ENCODE results near the gene CARD9. TPM values are rescaled to one million over a fixed set of nuclear protein-coding genes. Genes with fewer than 3 reads are reported as not detected.

CARD9 gene
- total and polyA plus RNA-seq, 2 of the 8 experiments (the other 6 are each of a cell fraction or from before 2014, with no cell fraction given): 0.15 to 1.1 TPM

DNA sequence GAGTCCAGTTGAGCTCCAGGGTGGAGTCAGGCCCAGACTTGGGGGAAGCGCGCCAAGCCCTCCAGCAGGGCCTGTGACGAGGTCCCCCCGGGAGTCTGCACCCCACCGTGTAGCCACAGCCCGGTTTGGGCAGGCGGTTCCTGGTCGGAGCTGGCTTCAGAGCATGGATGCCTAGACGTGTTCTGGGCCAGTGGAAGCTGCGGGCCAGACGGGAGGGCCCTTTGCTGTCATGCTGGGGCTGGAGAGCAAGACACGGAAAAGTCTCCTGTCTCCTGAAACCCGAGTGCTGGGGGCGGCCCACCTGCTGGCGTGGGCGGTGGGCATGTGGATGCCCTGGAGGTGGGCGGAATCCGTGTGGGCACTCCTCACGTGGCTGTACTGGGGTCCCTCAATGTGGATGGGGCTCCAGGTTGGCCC lies 44.2 kb downstream of the CARD9 start:
- WGBS, 2 experiments (ENCODE audit: extremely low coverage in 1 of 2, insufficient coverage in 1 of 2, insufficient read length in 1 of 2, insufficient replicate concordance in 2 of 2, low coverage in 1 of 2, low lambda C conversion rate in 2 of 2, missing lambda C conversion rate in 1 of 2): 95% methylated on average over 19 of the region's 19 CpGs; no CpG with 5 or more reads in 1 of the 2 experiments
- H4K20me1 ChIP-seq (replicated peaks in 1 of 2; ENCODE audit: control insufficient read depth in 1 of 2, insufficient read depth in 2 of 2, low read length in 2 of 2): peaks cover 0 to 8% of the 10 kb centered on the region in 2 experiments
- no peak overlapping the region for H3K4ac ChIP-seq (replicated peaks; ENCODE audit: insufficient read length, low read depth, low read length)
- H3K56ac ChIP-seq (replicated peaks; ENCODE audit: insufficient read length, low read depth, low read length): no peak overlapping the region
- H3K14ac ChIP-seq (ENCODE audit: insufficient read length): no peak overlapping the region
- H3K4me2 ChIP-seq (ENCODE audit: insufficient read depth in 1 of 2, low read depth in 2 of 2, low read length in 2 of 2): no peak overlapping the region
- H4K91ac ChIP-seq (replicated peaks; ENCODE audit: insufficient read length, low read length): peak overlapping the region; percentile 55
- H2BK120ac ChIP-seq (replicated peaks; ENCODE audit: low read depth, low read length): peak overlapping the region; percentile 54
- no peak for FAIRE-seq
- H4K5ac ChIP-seq (ENCODE audit: insufficient read length, low read depth, low read length): no peak overlapping the region
- no peak overlapping the region for H2AFZ ChIP-seq (ENCODE audit: low read length)
- TF ChIP-seq ZNF274 (IDR thresholded peaks at IDR 0.05; ENCODE audit: borderline replicate concordance, extremely low read depth, low read length) (no peak), TAF7 (optimal IDR thresholded peaks at IDR 0.05; ENCODE audit: borderline replicate concordance, low read depth, low read length) (no peak)
- 0 out of 2 replicates have a peak overlapping the region, but pooled peaks have one; percentile 40 for H2BK15ac ChIP-seq (ENCODE audit: low read length)
- peaks cover 0 to 30% (median 20%) of the 10 kb centered on the region in 4 experiments; a peak in 6 of 7 replicates for H3K4me1 ChIP-seq (replicated peaks in 1 of 4; ENCODE audit: control insufficient read depth in 3 of 4, insufficient read depth in 4 of 4, low read length in 3 of 4)
- H3K9ac ChIP-seq (replicated peaks in 1 of 4; ENCODE audit: extremely low read depth in 1 of 4, low read depth in 3 of 4, low read length in 3 of 4): no peak overlapping the region
- H3K36me3 ChIP-seq (ENCODE audit: control insufficient read depth in 2 of 4, insufficient read depth in 4 of 4, low read length in 3 of 4): no peaks in the 10 kb centered on the region
- no peak for DNase-seq (ENCODE audit: low read depth in 1 of 2, low spot score in 2 of 2)
- H2BK5ac ChIP-seq (ENCODE audit: low read depth, low read length): no peak overlapping the region
- H2BK12ac ChIP-seq (ENCODE audit: low read depth, low read length): peak overlapping the region; percentile 75; the same call in 1 of the 2 replicates
- no peak overlapping the region for H3K23ac ChIP-seq (ENCODE audit: insufficient read length)
- H3K9me3 ChIP-seq (ENCODE audit: insufficient read depth in 2 of 2, low read depth in 1 of 2, low read length in 1 of 2): no peaks in the 10 kb centered on the region
- no peak overlapping the region for H3K27ac ChIP-seq (ENCODE audit: low read depth, low read length)
- H3K18ac ChIP-seq (ENCODE audit: extremely low read depth, low read length): no peak overlapping the region; the same call in 1 of the 2 replicates
- no peak overlapping the region; the same call in 1 of the 2 replicates for H4K8ac ChIP-seq (ENCODE audit: extremely low read depth, insufficient read depth, low read length)
- no peaks in the 10 kb centered on the region for H3K79me2 ChIP-seq (ENCODE audit: control insufficient read depth in 1 of 2, insufficient read depth in 2 of 2, low read length in 2 of 2)
- H2AK5ac ChIP-seq (ENCODE audit: low read depth, low read length): no peak overlapping the region
- peaks cover 4% of the 10 kb centered on the region; the same call in 1 of the 2 replicates for H3K23me2 ChIP-seq (ENCODE audit: low read depth, low read length)
- no peaks in the 10 kb centered on the region for H3K27me3 ChIP-seq (replicated peaks in 1 of 4; ENCODE audit: control insufficient read depth in 3 of 4, extremely low read depth in 1 of 4, insufficient read depth in 3 of 4, low read length in 3 of 4)
- H3K79me1 ChIP-seq (ENCODE audit: low read depth, low read length): 0 out of 2 replicates have a peak, but pooled peaks cover 2% of the 10 kb centered on the region
- ChIA-PET POLR2A (ENCODE audit: partially characterized antibody) (interaction anchor here (0.8 to 2.8 kb wide), 4 partner anchors 21 to 399 kb away, joined by 4 to 7 read pairs (median 4); partner anchors contain the start of gene DNLZ), CTCF (ENCODE audit: partially characterized antibody) (interaction anchor here (0.8 to 1.9 kb wide), 2 partner anchors 10 to 34 kb away, joined by 3 to 6 read pairs; partner anchors contain the start of gene DNLZ)
- H2BK20ac ChIP-seq (ENCODE audit: low read length): no peak overlapping the region
- H3K4me3 ChIP-seq (ENCODE audit: extremely low read depth in 1 of 4, insufficient read depth in 2 of 4, low read depth in 3 of 4, low read length in 4 of 4): no peak overlapping the region
